Fibroblast of skin of left quadriceps (primary cell): ENCODE results near the gene STARD3NL.
"Not testable (repeated sequence)": the region's sequence is repeated elsewhere in the genome, so short reads cannot be mapped to it uniquely, and the experiment has no call there.

Source experiments
- DNase-seq, 2 experiments: peaks; one replicate each; pipeline ENCODE4 v3.0.0-alpha.2; 2013; ENCODE audit warnings: low read depth in 2 of 2

Gene STARD3NL

DNA sequence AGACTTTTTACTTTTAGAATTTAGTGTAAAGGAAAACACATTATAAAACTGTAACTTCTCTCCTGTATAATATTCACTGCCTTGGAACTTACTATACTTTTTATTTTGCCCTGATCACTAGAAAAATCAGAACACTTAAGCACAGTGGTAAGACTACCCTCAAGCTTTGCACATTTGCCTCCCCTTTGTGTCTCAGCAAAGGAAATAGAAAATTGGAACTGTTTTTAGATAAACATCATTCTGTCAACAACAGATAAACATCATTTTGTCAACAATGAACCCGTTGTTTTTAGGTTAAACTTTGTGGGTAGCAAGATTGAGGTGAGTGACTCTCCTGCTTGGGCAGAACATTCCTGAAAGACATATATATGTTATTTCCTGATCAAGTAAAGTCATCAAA, 86.6 kb downstream of the STARD3NL start:
- not testable (repeated sequence) for DNase-seq

DNA sequence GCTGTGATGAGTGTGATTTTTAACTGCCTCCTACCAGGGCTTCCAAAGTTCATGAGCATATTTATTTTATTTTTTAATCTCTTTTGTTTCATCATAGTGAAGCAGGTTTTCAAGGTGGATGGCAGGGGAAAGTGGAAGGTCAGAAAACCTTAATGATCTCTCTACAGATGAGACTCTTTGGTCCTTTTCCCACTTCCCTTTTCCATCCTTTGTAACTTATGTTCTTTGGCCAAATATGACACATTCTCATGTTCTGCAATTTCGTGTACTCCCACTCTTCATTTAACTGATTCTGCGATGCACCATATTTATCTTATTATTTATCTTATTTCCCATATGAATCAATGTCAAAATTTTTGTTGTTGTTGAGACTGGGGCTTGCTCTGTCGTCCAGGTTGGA, 87.9 kb downstream of the STARD3NL start:
- not testable (repeated sequence) for DNase-seq

DNA sequence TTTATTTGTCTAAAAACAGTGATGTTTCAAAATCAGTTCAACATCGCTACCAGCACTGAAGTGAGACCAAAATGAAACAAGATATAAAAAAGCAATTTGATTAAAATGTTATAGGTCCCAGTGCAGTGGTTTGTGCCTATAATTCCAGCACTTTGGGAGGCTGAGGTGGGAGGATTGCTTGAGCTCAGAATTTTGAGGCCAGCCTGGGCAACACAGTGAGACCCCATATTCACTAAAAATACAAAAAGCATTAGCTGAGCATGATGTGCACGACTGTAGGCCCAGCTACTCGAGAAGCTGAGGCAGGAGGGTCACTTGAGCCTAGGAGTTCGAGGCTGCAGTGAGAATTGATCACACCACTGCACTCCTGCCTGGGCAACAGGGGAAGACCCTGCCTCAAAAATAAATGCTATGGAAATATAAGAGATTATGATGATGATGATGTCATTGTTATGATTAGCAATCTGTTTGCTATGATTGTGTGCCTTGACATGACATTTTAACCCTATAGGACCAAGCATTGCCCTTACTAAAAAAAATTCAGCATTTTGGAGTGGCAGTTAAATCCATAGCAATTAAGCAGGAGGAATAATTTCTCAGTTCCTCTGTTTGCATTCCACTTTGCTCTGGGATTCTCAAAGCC, 91.8 kb downstream of the STARD3NL start:
- not testable (repeated sequence) for DNase-seq

DNA sequence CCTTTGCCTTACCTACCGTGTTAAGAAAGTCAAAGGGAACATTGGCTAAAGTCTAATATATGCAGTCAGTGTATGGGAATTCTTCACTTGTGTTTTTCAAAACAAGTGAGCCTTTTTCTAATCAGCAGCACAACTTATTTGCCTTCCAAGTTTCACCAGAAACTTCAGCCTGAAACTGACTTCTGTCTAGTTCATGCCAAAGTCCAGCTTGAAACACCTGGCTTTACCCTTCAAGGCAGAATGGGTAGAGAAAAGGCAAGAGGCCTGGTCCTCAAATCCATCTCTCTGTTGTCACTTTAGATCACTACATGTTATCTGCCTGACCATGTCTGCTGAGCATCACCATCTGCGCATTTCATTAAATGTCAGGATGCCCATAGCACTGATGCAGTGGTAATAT, 92.4 kb downstream of the STARD3NL start:
- not testable (repeated sequence) for DNase-seq

DNA sequence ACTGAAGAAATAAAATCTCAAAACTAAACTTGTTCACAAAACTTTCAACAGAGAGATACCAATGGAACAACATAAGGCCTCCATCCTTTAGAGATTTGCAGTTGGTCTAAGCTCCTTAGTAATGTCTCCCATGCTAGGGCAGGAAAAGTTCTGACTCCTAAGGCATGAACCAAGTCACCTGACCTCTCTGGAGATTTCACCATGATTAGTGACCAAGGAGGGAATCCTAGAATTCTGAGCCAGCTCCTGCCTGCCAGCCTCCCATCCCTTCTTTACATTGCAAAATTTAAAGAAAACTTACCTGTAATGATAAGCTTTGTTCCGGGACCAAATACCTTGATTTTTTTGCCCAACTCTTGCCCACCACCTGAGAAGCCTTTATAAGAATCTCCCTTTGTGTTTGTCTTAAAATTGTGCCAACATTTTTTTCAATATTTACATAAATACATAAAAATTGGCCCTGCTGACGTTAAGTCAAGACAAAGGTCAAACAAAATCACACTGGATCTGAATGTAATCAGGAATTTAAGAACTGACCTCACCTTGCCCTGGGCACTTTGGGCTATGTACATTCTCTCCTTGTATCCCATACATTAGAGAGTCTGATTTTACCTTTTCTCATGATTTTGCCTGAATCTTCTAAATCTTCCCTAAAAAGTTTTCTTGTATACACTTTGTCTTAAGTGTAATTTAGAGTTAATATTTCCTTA, 95.4 kb downstream of the STARD3NL start, which contains the start of gene TARP:
TSS of gene TARP (minus strand) at position 351 of the 710 bp plus-strand sequence.
- no peak for DNase-seq

DNA sequence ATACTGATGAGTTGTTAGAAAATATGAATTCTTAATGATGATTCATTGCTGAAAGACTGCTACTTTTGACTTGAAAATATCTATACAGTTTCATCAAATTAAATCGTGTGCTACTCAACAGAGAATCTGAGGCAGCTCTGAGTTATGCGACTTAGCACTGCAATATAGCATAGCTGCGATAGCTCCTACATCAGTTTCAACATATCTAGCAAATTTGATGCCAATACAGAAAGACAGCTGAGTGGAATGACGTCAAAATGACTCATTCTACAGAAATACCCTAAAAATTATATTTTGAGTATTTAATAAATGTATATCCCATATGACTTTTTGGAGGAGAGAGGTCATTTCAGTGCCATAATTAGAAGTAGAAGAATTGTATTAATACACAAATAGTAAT, 96.4 kb downstream of the STARD3NL start:
- no peak for DNase-seq

DNA sequence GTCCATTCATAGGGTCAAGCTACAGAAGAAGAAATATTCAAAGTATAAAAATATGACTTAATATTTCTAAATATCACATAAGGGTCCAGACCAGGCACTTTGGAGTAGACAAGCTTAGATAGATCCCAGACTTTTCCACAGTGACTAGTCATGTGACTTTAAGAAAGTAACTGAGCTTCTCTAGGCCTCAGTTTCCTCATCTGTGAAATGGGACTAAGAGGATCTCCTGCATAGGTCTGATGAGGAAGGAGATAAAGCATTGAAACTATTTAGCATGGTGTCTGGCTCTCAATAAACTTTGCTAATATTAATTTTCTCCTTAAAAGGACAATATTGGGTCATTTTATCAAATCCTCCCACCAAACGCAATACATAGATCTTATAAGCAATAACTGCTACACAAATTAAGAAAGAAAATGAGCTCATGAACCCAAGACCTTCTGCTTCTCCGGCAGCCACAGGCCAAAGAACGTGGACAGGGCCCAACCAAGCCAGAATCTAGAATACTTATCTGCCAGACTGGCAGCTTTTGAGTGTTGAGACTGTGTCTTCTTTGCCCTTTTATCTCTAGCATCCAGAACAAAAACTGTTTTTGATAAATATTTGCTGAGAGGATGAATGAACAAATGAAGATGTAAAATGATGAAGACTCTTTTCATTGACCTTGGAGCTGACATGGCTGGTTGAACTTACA, 97.0 kb downstream of the STARD3NL start:
- DNase-seq = no peak

DNA sequence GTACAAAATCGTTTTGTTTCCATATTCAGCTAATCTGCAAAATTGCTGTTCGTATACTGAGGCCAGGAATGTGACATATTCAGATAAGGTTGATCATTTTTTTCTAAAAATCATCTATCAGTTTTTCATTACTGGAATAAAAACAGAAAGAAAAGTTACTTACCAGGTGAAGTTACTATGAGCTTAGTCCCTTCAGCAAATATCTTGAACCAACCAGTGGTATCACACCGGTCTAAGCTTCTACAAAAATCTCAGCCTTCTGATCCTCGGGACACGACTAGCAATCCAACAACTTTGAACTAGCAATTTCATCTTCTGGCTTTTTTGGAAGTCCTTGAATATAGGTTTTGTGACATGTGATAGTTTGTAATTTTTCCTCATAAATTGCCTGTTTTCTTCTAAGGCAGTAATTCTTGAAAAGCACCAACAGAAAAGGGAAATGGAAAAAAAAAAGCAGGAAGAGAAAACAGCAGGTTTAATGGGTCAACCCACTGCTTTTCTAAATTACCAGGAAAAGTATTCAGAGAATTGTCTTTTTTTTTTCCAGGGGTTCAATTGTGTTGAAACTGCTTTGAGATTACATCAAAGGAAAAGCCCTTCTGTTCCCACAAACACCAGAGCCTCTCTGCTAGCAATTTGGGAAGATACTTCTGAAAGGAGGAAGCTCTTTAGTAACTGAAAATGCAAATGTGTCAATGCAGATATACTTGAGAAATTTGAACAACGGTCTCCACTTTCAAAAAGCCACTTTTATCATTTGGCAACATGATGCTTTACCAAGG, 98.2 kb downstream of the STARD3NL start:
- DNase-seq = no peak

DNA sequence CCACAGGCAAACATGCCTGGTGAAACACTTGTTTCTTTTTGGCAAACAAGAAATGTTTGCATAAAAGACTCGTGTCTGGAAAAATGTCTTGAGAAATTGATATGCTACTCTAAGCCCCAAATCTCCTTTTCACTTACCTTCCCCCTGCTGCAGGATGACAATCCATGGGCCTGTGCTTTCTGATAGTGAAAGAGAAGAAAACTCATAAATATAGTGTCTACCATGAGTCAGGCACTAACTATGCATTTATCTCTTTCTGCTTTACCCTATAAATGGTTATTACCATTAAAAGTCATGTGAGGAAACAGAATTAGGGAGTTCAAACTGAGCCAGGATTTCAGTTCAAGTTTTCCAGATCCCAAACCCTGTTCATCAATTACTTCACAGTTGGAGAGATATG, 102.0 kb downstream of the STARD3NL start:
- no peak for DNase-seq
